Parathyroid adenoma (tissue), 2 donors: ENCODE data around the gene SND1.

Experiments used
- H2AFZ ChIP-seq: fragments of 300-600 bp; sonication (generic); one replicate; pipeline ENCODE4 v1.7.0; 2017; ENCODE audit warnings: antibody characterized with exemption, mild to moderate bottlenecking
- H3K27ac ChIP-seq: fragments of 300-600 bp; sonication (generic); one replicate; pipeline ENCODE4 v1.7.0; 2017
- H3K27me3 ChIP-seq: fragments of 300-600 bp; sonication (generic); one replicate; pipeline ENCODE4 v1.7.0; 2017; ENCODE audit warnings: low read length; ENCODE audit not compliant: control insufficient read depth, insufficient read depth
- H3K36me3 ChIP-seq: fragments of 300-600 bp; sonication (generic); one replicate; pipeline ENCODE4 v1.7.0; 2017; ENCODE audit warnings: low read length; ENCODE audit not compliant: control insufficient read depth, insufficient read depth
- H3K4me1 ChIP-seq: fragments of 300-600 bp; sonication (generic); one replicate; pipeline ENCODE4 v1.7.0; 2017; ENCODE audit warnings: control low read depth
- H3K4me2 ChIP-seq: fragments of 300-600 bp; sonication (generic); one replicate; pipeline ENCODE4 v1.7.0; 2017; ENCODE audit warnings: low read length
- H3K4me3 ChIP-seq: fragments of 300-600 bp; sonication (generic); one replicate; pipeline ENCODE4 v1.7.0; 2017; ENCODE audit warnings: low read depth, low read length
- H3K79me2 ChIP-seq: fragments of 300-600 bp; sonication (generic); one replicate; pipeline ENCODE4 v1.7.0; 2017; ENCODE audit warnings: control low read depth
- H3K9ac ChIP-seq: fragments of 300-600 bp; sonication (generic); one replicate; pipeline ENCODE4 v1.7.0; 2017; ENCODE audit warnings: mild to moderate bottlenecking
- H3K9me3 ChIP-seq: fragments of 300-600 bp; sonication (generic); one replicate; pipeline ENCODE4 v1.7.0; 2017; ENCODE audit warnings: low read length; ENCODE audit not compliant: control insufficient read depth
- TF ChIP-seq, protein P1 (sequence below): fragments of 300-600 bp; sonication (generic); IDR thresholded peaks from one replicate; pipeline ENCODE4 v1.7.0; 2017; ENCODE audit warnings: antibody characterized with exemption, mild to moderate bottlenecking
- donor health status: primary hyperparathyroidism.

Gene SND1

DNA sequence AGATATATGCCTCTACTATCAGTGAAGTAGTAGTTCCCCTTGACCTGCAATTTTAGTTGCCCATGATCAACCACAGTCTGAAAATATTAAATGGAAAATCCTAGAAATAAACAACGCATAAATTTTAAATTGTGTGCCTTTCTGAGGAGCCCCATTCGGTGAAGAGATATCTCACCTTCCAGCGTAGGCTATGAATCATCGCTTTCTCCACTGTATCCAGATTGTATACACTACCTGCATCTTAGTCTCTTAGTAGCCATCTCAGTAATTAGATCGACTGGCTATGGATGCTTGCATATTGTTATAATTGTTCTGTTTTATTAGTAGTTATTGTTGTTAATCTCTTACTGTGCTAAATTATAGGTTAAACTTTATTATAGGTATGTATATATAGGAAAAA, 227.9 kb downstream of the SND1 start:
- H3K9me3 ChIP-seq: no peaks in the 10 kb centered on the region
- TF ChIP-seq, protein P1, sequence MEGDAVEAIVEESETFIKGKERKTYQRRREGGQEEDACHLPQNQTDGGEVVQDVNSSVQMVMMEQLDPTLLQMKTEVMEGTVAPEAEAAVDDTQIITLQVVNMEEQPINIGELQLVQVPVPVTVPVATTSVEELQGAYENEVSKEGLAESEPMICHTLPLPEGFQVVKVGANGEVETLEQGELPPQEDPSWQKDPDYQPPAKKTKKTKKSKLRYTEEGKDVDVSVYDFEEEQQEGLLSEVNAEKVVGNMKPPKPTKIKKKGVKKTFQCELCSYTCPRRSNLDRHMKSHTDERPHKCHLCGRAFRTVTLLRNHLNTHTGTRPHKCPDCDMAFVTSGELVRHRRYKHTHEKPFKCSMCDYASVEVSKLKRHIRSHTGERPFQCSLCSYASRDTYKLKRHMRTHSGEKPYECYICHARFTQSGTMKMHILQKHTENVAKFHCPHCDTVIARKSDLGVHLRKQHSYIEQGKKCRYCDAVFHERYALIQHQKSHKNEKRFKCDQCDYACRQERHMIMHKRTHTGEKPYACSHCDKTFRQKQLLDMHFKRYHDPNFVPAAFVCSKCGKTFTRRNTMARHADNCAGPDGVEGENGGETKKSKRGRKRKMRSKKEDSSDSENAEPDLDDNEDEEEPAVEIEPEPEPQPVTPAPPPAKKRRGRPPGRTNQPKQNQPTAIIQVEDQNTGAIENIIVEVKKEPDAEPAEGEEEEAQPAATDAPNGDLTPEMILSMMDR: no peak
- H3K4me1 ChIP-seq: peaks cover 4% of the 10 kb centered on the region
- no peak overlapping the region for H2AFZ ChIP-seq
- H3K79me2 ChIP-seq: peaks cover 6% of the 10 kb centered on the region
- no peak overlapping the region for H3K27ac ChIP-seq
- H3K4me2 ChIP-seq: no peak overlapping the region
- H3K4me3 ChIP-seq: no peak overlapping the region
- no peak overlapping the region for H3K9ac ChIP-seq
- no peaks in the 10 kb centered on the region for H3K36me3 ChIP-seq
- no peaks in the 10 kb centered on the region for H3K27me3 ChIP-seq

DNA sequence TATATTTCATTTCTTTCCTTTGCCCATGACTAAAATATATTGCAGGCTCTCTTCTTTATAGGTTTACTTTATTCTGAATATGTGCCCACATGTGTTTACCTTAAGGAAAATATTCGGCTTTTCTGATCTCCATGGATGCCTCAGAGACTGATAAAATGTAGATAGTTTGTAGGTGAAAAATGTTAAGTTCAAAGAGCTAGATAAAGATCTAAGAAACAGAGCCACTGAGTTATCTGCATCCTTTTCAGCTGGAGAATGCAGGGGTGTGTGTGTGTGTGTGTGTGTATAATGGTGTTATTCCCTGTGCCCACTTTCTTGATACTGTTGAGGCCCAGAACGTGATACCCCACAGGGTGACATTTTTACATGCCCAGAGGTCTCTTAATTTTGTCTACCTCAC, 228.5 kb downstream of the SND1 start:
- Histone ChIP-seq H3K79me2 (peaks cover 6% of the 10 kb centered on the region), H3K27ac (no peak overlapping the region), H2AFZ (no peak overlapping the region), H3K9me3 (no peaks in the 10 kb centered on the region), H3K4me2 (no peak overlapping the region), H3K4me1 (peaks cover 3% of the 10 kb centered on the region), H3K9ac (no peak overlapping the region), H3K27me3 (no peaks in the 10 kb centered on the region), H3K4me3 (no peak overlapping the region), H3K36me3 (no peaks in the 10 kb centered on the region)
- TF ChIP-seq, protein P1: no peak

DNA sequence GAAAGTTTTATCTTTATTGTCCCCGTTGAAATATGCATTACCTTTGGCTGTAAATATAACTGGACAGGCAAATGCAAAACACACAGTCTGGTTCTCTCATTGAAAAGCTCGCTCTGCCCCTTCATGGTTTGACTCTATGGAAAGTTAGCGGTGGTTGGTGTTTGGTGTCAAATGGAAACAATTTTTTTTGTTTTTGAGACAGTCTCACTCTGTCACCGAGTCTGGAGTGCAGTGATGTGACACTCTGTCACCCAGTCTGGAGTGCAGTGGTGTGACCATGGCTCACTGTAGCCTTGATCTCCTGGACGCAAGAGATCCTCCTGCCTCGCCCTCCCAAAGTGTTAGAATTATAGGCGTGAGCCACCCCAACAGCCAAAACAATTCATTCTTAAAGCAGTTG, 229.6 kb downstream of the SND1 start:
- Histone ChIP-seq H3K4me3 (no peak overlapping the region), H3K27ac (no peak overlapping the region), H3K9me3 (no peaks in the 10 kb centered on the region), H3K4me1 (peaks cover 11% of the 10 kb centered on the region), H3K36me3 (no peaks in the 10 kb centered on the region), H3K27me3 (no peaks in the 10 kb centered on the region), H3K9ac (no peak overlapping the region), H3K4me2 (no peak overlapping the region), H2AFZ (no peak overlapping the region), H3K79me2 (peaks cover 2% of the 10 kb centered on the region)
- TF ChIP-seq, protein P1: no peak

DNA sequence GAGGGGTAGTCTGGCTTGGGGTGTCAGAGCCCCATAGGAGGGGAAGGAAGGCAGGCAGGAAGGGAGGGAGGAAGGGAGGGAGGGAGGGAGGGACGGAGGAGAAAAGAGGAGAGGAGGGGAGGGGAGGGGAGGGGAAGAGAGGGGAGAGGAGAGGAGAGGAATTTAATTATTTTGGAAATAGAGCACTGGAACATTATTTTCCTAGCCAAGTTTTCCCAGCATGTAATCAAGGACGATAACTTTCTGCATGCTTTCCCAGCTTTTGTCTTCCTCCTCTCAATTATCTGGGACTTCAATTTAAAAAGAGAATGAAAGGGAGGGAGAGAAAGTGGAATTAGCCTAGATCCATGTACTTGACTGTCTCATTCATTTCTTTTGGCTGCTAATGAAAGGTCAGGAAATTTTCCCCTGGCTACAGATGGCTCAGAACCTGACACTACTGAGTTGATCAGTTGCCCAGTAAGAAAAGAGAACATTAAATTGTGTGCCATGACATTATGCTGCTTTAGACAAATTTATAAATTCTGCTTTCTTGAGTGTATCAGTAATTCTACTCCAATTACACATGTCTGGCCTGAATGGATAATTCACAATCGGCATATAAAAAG, 230.4 kb downstream of the SND1 start:
- H3K4me1 ChIP-seq: peaks cover 13% of the 10 kb centered on the region
- no peak overlapping the region for H3K27ac ChIP-seq
- no peaks in the 10 kb centered on the region for H3K27me3 ChIP-seq

More for the DNA sequence above, 230.4 kb downstream of the SND1 start:
- TF ChIP-seq, protein P1: no peak
- Histone ChIP-seq H3K9me3 (no peaks in the 10 kb centered on the region), H3K36me3 (no peaks in the 10 kb centered on the region), H3K4me3 (no peak overlapping the region), H3K4me2 (no peak overlapping the region), H3K79me2 (peaks cover 2% of the 10 kb centered on the region), H3K9ac (no peak overlapping the region), H2AFZ (no peak overlapping the region)
